ENCODE results near the gene TWNK. TPM values are rescaled to one million over a fixed set of nuclear protein-coding genes. Genes with fewer than 3 reads are reported as not detected.

The TWNK gene
- total RNA-seq, 1 experiment from 2014 or later: 25.1 TPM

- no peak for DNase-seq (ENCODE audit: low spot score)
Observed at GRCh38 chr10:101011517-101012423, 24.4 kb downstream of the TWNK start.

DNA sequence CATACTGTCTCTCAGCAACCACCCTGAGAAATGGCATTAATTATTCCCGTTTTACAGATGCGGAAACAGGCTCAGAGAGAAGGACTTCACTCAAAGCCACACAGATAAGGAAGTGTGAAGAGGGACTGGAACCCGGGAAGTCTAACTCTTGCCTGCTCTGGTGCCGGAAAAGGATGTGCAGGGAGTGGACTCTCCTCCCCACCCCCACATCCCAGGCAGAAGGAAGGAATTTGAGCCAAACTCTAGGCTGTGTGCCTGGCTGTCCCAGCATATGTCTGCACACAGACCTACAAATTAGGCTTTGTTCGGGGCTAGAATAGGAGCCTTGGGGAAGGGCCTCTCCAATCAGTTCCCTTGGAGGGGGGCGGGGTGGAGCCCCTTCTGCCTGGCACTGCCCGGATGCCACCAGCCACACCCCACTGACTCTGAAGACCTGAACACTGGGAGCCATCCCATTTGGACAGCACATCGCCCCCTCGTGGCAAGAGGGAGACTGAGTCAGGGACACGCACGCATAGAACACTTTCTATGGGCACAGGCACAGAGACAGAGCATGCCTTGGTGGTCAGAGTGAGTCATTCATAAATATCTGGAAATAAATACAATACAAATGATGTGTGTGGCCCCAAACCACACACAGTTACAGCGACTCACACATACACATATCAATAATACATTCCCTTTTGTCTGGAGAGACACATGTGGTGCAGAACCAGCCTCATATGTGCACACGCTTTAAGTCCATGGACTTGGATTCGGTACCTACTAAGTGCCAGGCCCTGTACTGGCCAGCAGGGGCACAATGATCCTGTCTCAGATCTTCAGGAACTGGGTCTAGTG, 25.4 kb downstream of the TWNK start:
- DNase-seq (ENCODE audit: low spot score): peak; percentile 90

- DNase-seq (ENCODE audit: low spot score): no peak
Observed at GRCh38 chr10:101013365-101013825, 26.1 kb downstream of the TWNK start.

- peak; percentile 68 for DNase-seq (ENCODE audit: low spot score)
Observed at GRCh38 chr10:101014230-101014884, 27.0 kb downstream of the TWNK start.

GRCh38 chr10:101014966-101015581, 27.7 kb downstream of the TWNK start:
- DNase-seq (ENCODE audit: low spot score): peak; percentile 86

DNA sequence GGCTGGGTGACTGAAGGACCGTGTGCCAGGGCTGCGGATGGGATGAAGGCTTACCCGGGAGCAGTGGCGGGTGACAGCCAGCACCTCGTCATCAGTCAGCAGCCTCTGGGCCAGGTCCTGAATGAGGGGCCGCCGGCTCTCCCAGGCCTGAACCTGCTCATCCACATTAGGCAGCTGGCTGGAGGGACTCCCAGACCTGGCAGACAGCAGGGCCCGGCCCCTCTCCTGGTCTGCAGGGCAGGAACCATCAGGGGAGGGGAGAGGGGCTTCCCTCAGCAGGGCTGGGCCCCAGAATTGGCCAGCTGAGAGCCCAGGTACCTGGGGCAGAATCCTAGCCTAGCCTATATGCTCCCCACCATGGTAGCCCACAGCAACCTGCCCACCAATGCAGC, 28.2 kb downstream of the TWNK start:
- no peak for DNase-seq (ENCODE audit: low spot score)

GRCh38 chr10:101016814-101017213, 29.5 kb downstream of the TWNK start:
- no peak for DNase-seq (ENCODE audit: low spot score)

GRCh38 chr10:101018118-101018599, 30.8 kb downstream of the TWNK start:
- DNase-seq (ENCODE audit: low spot score): no peak

DNA sequence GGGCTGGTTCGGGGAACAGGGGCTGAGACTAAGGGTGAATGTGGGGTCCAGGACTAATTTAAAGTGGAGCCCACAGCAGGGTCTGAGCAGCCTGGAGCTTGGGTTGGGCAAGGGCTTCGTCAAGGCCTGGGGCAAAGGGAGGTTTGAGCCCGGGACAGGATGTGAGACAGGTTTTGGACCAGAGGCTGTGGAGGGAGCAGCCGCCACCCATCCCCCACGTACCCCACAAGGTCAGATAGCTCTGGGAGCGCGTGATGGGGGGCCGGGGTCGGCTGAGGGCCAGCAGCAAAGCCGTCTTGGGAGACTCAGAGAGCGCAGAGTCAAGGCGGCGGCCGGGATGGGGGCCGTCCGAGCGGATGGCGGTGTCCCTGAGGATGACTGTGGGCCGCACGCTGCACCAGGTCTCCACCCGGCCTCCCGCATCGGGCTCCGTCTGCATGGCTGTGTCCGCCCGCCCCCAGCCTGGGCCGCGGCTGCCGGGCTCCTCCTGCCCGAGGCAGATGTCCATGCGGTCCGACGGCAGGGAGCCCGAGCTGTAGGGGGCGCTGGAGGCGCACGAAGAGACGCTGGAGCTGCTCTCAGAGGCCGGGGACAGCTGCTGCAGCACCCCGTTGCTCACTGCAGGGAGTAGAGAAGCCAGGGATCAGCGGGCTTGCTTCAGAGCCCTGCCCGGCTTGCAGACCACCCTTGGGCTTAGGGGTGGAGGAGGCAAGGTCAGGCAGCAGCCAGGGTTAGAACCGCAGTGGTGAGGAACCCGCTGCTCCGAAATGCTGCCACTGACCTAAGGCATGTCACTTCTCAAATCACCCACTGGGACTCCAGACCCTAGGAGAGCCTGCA, 31.5 kb downstream of the TWNK start:
- peak; percentile 77 for DNase-seq (ENCODE audit: low spot score)

GRCh38 chr10:101019440-101019703, 32.0 kb downstream of the TWNK start:
- no peak for DNase-seq (ENCODE audit: low spot score)

DNA sequence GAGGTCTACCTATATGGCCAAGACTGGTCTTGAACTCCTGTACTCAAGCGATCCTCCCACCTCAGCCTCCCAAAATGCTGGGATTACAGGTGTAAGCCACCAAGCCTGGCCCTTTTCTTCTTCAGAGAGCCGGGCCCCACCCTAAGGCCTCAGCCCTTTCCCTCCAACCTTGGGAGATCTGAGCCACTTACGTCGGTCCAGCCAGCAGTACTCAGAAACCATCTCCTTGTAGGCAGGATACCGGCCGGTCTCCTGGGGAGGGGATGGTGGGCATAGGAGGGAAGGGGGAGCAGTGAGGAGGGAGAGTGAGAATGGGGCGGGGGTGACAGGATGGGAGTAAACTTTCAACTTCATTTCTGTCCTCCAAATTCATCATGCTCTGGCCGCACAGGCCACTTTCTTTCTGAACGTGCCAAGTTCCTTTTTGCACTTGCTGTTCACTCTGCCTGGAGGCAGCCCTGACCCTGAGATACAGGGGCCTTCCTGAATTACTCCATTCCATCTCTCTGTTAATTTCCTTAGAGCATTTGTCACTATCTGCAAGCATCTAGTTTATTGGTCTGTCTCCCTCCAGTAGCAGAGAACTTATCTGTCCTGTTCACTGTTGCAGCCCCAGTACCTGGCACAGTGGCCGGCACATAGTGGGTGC, 33.2 kb downstream of the TWNK start:
- no peak for DNase-seq (ENCODE audit: low spot score)

DNA sequence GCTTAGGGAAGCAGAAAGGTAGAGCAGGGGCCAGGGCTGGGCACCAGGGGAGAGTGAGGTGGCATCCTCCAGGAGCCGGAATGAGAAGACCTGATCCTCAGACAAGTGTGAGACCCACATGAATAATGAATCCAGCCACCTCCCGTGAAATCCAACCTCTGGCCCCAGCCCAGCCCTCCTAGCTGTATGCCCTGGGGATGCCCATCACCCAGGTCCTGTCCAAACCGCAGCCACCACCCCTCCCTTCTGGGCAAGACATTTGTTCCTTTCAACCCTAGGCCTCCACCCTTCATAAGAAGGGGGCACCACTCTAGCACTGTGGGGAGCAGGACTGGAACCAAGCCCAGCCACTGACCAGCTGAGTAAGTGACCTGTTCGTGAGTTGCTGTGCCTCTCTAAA, 33.9 kb downstream of the TWNK start:
- no peak for DNase-seq (ENCODE audit: low spot score)

DNA sequence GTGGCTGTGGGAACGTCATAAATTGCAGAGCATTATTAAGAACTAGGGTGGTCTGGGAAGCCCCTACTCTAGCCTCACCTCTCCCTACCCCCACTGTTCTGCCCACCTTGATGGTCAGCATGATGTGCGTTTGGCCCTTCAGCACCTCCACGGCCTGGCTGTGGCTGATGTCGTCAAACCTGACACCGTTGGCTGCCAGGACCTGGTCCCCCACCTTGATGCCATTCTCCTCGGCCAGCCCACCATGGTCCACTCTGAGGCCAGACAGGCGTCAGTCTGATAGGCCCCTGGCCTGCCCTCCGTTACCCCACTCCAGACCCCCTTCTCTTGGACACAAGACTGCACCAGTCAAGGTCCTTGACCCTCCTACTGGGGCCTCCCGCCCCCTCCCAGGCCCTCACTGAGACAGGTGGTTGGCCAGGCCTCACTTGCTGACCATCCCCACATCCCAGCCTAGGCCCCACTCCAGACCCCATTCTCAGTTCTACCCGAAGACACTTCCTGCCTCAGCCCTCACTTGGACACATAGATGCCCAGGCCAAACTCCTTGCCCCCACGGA, 34.4 kb downstream of the TWNK start:
- DNase-seq (ENCODE audit: low spot score): no peak

- DNase-seq (ENCODE audit: low spot score): no peak
Observed at GRCh38 chr10:101022967-101023705, 35.8 kb downstream of the TWNK start.

- DNase-seq (ENCODE audit: low spot score): no peak
Observed at GRCh38 chr10:101027106-101027720, 39.9 kb downstream of the TWNK start.

DNA sequence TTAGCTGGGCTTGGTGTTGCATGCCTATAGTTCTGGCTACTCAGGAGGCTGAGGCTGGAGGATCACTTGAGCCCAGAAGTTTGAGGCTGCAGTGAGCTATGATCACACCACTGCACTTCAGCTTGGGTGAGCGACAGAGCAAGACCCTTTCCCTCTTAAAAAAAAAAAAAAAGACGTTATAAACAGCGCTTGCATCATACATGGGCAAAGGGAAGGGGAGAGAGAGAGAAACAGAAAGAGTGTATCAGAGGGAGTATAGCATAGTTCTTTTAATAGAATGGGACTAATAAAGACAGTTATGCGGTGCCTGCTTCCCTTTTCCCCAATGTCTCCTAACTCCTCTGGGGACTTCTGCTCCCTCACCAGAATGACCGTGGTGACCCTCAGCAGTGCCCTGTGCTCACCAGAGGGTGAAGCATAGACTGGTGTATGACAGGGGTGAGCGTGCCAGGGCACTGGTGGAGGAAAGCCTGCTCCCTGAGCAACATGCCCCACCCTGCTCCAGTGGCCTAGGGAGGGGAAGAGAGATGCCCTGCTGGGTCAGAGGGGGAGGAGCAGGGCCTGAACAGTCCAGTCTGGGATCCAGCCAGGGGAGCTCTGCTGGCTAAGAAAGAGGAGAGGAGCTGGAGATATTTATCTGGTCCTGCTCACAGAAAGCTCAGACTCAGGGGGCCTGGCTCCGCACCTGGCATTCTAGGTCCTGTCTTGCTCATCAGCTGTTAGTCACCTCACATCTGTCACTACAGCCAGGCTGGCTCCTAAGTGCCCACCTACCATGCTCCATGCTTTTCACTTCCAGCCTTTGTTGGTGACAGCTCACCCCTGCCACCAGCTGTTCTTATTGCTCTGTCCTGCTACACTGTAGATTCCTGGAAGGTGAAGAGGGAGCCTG, 41.3 kb downstream of the TWNK start:
- peak; percentile 45 for DNase-seq (ENCODE audit: low spot score)

DNA sequence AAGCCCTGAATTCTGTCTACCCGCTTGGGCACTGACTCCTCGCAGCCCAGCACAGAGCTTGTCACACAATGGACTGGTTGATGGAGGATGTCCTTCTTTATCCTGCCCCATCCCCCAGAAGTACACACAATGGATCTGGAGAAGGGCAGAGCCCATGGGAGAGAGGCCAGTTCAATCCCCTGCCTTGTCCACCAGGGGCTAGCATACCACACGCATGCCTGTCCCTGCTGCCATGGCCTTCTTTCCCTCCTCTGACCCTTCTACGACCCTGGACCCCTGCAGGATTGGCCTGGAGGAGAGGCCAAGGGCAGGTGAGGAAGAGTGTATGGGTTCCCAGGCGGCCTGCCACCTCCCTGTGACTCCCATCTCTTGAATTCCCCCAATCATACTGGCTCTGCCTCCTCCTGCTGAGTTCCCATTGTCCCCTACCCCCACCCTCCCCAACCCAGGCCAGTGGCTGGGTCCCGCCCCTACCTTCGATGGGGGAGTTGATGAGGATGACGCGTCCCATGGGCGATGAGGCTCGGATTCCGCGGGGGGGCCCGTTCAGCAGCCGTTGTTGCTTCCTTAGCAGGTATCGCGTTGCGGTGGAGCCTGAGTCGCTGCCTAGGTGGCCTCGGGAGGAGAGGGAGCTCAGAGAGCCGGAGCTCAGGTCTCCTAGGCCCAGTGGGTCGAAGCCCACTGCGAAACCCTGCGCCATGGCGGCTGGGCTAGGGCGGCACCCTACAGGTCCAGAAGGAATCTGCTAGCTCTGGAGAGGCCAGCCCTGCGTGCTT, 42.4 kb downstream of the TWNK start:
- no peak for DNase-seq (ENCODE audit: low spot score)

Data from A172 (cell line).